GM18507 (cell line): ENCODE data around the gene GJB2.

Experiments
- DNase-seq: peaks from one replicate; pipeline ENCODE4 v3.0.0; 2011; ENCODE audit warnings: low read depth; ENCODE audit not compliant: insufficient read length; ENCODE audit errors: extremely low spot score
- FAIRE-seq: peaks from 2 replicates; lab custom pipeline; 2011; peaks lifted over from hg19 to GRCh38; lab: Jason Lieb, UNC

The GJB2 gene

GRCh38 chr13:20193162-20193906 is 596 bp upstream of the GJB2 start:
- FAIRE-seq = no peak
- DNase-seq = no peak

GRCh38 chr13:20192158-20192835 is 441 bp downstream of the GJB2 start:
- DNase-seq (no peak), FAIRE-seq (no peak)

DNA sequence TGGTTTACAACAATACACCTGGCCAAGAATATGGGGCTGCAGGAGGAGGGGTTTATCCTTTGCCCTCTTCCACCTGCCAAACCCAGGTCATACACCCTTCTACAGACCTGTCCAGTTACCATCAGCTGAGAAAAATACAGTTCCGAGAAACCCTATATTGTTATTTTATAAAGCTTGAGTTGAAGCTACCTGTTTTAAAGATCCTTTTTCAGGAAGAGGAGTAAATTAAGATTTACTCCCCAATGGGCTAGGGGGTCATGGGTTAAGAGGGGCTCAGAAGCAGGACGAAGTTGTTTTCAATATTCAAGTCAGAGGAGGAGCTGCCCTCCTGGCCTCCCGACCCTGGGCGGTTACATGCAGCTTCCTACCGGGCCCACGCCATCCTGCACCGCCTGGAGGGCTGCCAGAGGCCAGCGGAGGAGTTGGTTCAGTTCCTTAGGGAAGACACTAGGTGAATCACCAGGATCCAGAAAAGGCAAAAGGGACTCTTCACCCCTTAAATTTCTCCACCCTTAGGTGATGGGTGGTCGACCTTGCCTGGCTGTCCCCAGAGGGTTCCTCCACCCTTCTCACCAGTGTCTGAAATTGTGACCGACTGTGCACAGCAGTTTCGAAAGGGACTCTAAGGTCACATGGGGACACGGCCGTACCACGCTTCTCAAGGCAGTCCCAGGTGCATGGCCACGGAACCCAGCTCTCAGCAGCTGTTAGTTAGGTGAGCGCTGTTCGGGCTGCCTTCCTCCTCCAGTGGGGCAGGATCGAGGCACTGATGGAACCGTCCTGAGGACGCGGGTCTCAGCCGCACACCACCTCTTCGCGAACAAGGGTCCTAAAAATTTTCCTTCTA is 1.2 kb downstream of the GJB2 start:
- no peak for DNase-seq
- no peak for FAIRE-seq

DNA sequence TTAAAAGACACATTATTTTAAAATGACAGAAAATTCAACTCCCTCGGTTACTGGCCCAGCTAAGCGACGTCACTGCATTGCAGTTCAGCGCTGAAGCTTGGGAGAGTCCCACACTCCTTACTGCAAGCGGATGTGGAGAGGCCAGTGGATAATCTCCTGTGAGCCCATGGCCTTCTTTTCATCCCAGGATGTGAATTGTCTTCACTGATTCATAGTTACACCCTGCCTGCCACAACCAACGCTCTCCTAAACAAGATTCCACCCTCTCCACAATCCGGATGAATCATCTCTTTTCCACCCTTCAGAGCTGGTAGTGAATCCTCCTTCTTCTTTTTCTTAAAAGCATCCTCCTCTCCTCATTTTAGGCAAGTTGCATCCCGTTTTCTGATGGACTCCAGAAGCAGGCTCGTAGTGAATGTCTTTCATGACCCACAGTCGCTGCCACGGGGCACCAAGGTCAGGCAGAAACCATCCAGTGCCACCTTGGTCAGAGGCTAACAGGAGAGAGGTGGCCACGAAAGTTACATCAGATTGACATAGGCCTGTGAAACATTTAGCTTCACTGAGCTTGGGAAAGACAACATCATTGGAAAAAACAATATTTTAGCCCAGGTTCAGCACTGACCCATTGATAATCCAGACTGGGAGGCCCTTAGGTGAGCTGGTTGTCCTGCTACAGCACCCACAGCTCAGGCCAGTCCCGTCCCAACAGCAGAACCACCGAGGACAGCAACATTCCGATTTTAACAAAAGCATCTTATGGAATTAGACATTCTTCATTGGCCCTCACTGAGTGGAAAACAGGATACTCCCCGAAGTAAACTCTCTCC is 2.0 kb downstream of the GJB2 start:
- DNase-seq = no peak
- no peak for FAIRE-seq

DNA sequence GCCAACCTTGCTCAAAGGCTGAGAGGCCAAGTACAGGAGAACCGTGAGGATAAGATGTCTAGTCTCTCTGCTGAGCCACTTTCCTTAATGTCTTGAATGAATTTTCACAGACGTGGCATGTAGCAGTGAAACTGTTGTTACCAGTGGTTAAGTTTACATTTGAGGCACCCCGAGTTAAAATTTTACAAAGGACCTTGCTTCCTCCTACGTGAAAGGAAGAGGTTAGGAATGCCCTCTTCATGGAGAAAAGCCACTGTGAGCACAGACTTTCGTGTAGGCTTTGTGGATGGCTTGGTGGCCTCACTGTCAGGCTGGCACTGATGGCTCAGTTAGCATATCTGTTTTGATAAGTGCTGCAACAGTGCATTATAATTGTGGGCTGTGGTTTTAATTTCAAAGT is 2.7 kb downstream of the GJB2 start:
- FAIRE-seq = peak; percentile 33
- no peak for DNase-seq

DNA sequence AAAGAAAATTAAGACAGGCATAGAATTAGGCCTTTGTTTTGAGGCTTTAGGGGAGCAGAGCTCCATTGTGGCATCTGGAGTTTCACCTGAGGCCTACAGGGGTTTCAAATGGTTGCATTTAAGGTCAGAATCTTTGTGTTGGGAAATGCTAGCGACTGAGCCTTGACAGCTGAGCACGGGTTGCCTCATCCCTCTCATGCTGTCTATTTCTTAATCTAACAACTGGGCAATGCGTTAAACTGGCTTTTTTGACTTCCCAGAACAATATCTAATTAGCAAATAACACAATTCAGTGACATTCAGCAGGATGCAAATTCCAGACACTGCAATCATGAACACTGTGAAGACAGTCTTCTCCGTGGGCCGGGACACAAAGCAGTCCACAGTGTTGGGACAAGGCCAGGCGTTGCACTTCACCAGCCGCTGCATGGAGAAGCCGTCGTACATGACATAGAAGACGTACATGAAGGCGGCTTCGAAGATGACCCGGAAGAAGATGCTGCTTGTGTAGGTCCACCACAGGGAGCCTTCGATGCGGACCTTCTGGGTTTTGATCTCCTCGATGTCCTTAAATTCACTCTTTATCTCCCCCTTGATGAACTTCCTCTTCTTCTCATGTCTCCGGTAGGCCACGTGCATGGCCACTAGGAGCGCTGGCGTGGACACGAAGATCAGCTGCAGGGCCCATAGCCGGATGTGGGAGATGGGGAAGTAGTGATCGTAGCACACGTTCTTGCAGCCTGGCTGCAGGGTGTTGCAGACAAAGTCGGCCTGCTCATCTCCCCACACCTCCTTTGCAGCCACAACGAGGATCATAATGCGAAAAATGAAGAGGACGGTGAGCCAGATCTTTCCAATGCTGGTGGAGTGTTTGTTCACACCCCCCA is 3.8 kb downstream of the GJB2 start:
- no peak for FAIRE-seq
- DNase-seq = no peak

DNA sequence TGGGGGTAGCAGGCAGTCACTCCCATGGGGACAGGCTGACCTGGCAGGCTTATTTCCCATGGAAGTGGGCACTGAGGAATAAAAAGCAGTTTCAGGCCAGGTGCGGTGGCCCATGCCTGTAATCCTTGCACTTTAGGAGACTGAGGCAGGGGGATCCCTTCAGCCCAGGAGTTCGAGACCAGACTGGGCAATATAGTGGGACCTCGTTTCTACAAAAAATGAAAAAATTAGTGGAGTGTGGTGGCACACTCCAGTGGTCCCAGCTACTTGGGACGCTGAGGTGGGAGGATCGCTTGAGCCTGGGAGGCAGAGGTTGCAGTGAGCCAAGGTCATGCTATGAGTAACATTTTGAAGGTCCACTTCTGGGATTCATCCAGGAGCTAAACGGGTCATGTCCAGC is 6.0 kb downstream of the GJB2 start:
- DNase-seq (no peak), FAIRE-seq (no peak)

- no peak for FAIRE-seq
- no peak for DNase-seq
Measured at GRCh38 chr13:20185366-20186056, 7.2 kb downstream of the GJB2 start.

DNA sequence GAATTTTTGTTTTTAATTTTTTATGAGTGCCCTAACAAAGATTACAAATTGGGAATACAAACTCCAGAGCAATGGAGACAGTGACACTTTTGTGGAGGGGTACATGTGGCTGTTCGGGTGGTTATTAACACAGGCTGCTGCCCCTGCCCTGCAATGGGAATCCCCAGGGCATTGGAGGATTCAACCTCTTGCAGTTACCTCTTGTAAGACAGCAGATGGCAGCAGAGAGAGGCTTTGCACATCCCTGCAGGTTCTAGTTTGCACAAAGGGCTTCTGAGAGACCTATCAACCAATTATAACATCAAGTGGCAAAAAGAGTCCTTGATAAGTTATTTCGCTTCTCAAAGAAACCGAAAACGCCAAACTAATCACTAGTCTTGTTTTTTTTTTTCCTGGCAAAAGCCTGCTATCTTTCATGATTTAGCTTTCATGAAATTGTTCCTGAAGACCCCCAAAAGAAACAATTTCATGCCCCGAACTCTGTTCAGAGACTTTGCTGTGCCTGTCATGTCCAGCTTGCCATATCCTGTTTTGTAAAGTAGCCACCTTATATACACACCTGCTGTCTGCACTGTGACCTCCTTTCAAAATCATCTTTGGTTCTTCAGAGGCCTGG is 10.4 kb downstream of the GJB2 start:
- peak; percentile 89 for FAIRE-seq
- DNase-seq = peak; percentile 59

DNA sequence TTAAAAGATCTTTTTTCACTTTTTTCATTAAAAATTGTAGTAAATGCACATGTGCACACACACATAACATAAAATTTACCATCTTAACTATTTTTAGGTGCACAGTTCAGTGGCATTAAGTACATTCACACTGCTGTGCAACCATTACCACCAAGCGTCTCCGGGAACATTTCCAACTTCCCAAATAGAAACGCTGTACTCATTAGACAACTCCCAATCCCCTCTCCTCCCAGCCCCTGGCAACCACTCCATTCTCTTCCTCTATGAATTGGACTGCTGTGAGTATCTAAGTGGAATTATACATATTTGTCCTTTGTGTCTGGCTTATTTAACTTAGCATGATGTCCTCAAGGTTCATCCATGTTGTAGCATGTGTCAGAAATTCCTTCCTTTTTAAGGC is 11.6 kb downstream of the GJB2 start:
- no peak for FAIRE-seq
- DNase-seq = no peak

DNA sequence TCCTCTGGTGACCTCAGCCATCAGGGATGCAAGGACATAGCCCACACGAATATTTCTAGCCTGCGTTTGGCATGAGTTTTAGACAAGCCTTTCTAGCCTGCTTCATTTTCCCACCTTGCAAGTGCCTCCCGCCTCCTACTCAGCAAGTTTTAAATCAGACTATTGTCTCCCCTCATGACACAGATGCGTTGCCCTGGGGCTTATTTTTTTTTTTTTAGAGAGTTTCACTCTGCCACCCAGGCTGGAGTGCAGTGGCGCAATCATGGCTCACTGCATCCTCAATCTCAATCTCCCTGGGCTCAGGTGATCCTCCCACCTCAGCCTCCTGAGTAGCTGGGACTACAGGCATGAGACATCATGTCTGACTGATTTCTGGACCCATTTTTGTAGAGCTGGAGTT is 14.6 kb downstream of the GJB2 start:
- FAIRE-seq = no peak
- no peak for DNase-seq

- DNase-seq = no peak
Measured at GRCh38 chr13:20177049-20177831, 15.5 kb downstream of the GJB2 start.

GRCh38 chr13:20175907-20176652 is 16.7 kb downstream of the GJB2 start:
- no peak for FAIRE-seq
- no peak for DNase-seq

More at GRCh38 chr13:20177049-20177831, 15.5 kb downstream of the GJB2 start:
- no peak for FAIRE-seq

DNA sequence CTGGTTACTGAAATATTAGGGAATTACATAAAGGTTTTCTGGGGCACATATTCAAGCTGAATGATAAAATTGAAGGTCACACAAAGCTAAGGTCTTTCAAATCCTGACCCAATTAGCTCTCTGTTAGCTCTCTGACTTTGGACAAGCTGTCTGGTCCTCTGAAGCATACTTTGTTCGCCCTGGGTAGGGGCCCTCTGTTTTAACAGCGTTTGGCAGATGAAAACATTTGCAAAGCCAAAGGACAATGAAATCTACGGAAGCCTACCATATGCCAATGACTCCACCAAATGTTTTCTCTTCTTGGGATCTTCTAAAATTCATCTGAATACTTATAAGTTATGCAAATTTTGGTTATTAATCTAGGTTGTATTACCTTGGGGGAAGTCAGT is 17.3 kb downstream of the GJB2 start:
- FAIRE-seq (peak; percentile 21), DNase-seq (no peak)

- DNase-seq (peak; percentile 42), FAIRE-seq (peak; percentile 93)
Measured at GRCh38 chr13:20174656-20175405, 17.9 kb downstream of the GJB2 start.
